SU-DHL-6 (cell line): ENCODE data around the gene DRAXIN.

ENCODE experiments used
- EZH2phosphoT487 ChIP-seq: fragments of 200-600 bp; sonication (generic), shearing (Covaris generic); conservative IDR thresholded peaks from 2 replicates; pipeline ENCODE4 v1.6.1; 2018; ENCODE audit warnings: mild to moderate bottlenecking, antibody characterized with exemption, low read length, moderate library complexity, mixed read lengths
- TF ChIP-seq, protein P1 (sequence below): fragments of 200-600 bp; sonication (generic); IDR thresholded peaks from one replicate; pipeline ENCODE4 v1.5.1; 2017; ENCODE audit warnings: antibody characterized with exemption, mild to moderate bottlenecking, low read length, moderate library complexity; ENCODE audit not compliant: insufficient read depth, poor library complexity, severe bottlenecking

DNA sequence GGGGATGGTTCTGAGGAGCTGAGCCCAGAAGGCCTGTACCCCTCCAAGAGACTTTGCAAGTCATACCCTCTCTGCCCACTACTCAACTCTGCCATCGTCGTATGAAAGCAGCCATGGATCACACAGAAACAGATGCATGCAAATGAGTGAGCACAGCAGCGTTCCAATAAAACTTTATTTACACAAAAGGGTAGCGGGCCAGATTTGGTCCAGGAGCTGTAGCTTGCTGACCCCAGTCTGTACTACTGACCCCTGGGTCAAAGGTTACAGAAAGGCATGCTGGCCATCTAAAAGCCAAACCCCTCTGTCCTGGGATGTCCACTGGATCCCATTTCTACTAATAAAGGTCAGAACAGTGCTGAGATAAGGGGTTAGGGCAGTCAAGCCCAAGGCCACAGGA lies 35.6 kb downstream of the DRAXIN start:
- no peak for TF ChIP-seq EZH2phosphoT487
- TF ChIP-seq, protein P1, sequence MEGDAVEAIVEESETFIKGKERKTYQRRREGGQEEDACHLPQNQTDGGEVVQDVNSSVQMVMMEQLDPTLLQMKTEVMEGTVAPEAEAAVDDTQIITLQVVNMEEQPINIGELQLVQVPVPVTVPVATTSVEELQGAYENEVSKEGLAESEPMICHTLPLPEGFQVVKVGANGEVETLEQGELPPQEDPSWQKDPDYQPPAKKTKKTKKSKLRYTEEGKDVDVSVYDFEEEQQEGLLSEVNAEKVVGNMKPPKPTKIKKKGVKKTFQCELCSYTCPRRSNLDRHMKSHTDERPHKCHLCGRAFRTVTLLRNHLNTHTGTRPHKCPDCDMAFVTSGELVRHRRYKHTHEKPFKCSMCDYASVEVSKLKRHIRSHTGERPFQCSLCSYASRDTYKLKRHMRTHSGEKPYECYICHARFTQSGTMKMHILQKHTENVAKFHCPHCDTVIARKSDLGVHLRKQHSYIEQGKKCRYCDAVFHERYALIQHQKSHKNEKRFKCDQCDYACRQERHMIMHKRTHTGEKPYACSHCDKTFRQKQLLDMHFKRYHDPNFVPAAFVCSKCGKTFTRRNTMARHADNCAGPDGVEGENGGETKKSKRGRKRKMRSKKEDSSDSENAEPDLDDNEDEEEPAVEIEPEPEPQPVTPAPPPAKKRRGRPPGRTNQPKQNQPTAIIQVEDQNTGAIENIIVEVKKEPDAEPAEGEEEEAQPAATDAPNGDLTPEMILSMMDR: no peak
